MV-4-11 (cell line): ENCODE data around the gene MYBPH.
A peak's percentile ranks its signal among the peaks of the same experiment; 100 is the strongest.

Experiments used
- DNase-seq: peaks from one replicate; lab custom pipeline; 2025; lab: John Stamatoyannopoulos, UW

The MYBPH gene

GRCh38 chr1:203148579-203148978, 27.0 kb downstream of the MYBPH start:
- no peak for DNase-seq

DNA sequence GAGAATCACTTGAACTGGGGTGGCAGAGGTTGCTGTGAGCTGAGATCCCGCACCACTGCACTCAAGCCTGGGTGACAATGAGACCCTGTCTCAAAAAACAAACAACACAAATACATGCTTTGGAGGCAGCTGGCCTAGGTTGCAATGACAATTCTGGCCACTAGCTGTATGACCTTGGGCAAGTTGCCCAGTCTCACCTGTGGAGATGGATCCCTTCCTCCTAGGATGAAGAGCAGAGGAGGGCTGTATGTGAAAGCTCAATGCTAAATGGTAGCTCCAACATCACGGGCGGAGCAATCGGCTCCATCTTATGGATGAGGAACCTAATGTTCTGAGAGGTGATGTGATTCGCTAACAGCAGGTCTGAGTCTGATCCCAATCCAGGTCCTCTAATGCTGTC, 27.5 kb downstream of the MYBPH start:
- no peak for DNase-seq

GRCh38 chr1:203147376-203147775, 28.2 kb downstream of the MYBPH start:
- DNase-seq = no peak

DNA sequence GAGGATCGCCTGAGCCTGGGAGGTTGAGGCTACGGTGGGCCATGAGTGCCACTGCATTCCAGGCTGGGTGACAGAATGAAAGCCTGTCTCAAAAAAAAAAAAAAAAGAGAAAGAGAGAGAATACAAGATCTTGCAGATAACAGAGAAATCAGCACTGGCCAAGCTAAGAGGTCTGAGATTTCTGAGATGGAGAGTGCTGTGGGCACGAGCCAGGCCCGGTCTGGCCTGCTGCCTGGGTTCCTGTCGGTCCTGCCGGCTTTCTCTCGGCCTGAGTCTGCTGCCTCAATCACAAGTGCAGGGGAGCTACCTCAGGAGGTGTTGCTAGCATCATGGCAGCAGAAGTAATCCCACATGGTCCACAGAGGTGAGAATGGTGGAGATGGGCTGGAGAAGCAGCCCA, 29.1 kb downstream of the MYBPH start:
- DNase-seq = no peak

- no peak for DNase-seq
These were observed 29.6 kb downstream of the MYBPH start for GRCh38 chr1:203146042-203146369.

DNA sequence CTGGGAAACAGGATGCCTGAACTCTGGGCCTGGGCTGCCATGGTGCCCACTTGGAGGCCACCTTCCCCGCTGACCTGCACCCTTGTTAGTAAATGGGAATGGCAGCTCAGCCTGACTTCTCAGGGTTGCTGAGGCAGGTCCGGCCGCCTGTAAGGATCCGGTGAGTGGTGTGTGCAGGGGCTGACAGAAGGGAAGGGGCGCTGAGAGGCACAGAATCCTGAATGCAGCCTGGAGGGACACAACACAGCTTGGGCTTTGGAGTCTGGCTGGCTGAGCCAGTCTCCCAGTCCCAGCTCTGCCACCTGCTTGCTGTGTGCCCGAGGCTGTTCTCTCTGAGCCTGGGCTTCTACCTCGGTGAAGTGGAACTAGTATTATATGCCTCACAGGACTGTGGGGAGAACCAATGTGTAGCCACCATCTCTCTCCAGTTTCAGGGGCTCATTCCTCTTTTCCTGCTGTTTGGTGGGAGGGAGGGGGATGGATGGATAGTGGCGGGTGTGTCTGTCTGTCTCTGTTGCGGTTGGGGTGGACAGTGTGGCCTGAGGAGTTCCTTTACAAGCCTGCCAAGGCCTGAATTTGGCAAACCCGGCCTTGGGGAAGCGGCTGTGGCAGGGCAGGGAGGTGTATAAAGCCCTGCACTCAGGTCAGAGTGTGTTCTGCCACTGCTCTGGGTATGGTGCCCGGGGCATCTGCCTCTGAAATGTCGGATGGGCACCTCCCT, 30.1 kb downstream of the MYBPH start:
- no peak for DNase-seq

DNA sequence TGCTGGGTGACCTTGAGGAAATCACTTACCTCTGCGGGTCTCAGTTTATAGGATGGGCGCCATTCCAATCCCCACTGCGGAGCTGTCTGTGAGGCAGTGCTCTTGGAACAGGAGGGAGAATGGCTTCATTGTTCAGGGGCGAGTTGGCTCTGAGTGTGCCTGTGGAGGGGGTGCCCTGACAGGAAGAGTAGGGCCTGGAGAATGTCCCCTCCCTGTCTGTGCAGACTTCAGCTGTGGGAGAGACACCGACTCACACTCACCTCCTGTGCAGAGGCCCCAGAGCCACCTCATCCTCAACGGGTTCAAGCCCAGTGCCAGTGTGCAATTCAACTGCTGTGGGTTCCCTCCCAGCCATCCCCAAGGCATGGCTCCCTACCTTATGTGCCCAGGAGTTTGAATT, 31.0 kb downstream of the MYBPH start:
- no peak for DNase-seq

DNA sequence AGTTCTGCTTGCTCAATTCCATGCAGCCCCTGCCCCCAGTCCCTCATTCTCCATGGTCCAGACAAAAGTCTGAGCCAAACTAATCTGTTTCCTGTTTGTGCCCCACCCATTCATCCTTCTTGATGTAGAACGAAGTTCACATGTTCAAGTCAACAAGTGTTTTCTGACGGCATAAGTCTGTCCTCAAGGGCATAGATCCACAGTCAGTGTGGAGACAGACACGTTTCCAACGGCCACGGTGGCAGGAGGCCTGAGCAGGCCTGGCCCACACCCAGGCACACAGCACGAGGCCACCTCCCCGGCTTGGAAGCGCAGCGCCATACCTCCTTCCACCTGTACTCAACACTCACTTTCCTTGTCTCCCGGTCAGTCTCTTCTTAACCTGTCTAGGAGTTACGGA, 32.0 kb downstream of the MYBPH start:
- no peak for DNase-seq

- DNase-seq = no peak
These were observed 32.8 kb downstream of the MYBPH start for GRCh38 chr1:203142684-203143408.

DNA sequence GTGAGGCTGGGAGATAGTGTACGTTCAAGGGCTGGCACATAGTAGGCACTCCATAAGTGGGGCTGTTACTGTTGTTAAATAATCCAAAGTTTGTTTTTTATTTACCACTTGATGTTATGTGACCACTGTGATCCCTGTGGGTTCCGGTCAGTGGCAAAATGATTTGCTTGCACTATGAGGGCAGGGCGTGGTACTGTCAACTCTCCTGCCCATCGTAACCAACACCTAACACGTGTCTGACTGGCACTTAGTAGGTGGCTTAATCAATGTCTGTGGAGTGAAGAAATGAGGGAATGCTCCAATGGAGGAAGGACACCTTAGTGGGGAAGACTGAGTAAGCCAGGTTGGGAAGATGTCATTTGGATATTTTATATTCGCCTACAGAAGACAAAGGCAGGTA, 33.5 kb downstream of the MYBPH start:
- DNase-seq = no peak

DNA sequence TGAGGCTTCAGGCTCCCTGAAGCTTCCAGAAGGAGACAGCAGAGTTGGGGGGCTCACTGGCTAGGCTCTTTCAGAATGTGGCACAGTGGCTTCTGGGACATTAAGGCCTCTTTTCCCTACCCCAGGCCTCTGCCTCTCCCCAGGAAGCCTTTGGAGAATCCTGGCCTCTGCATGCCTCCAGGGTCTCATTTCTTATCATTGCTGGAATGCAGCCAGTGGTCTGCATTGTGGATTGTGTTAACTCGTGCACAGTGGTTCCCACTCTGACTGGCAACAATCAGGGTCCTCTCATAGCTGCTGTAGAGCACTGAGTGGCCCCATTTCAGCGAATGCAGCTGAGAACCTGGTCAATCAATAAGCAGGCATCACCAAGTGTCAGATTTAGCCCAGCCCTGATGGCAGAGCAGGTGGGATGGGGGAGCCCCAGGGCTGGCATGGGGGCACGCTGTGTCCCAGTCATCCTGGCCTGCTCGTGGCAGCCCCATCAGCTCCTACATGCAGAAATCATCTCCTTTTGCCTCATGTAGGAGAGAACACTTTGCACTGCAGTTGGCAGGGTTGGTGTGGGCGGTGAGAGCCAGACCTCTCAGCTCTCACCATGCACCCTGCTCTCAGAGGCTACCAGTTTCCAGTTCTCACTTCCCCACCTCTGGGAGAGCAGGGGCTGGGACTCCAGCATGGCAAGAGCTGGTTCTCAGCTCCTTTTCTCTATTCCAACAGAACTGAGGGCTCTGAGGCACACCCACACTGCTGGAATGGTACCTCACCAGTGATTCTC, 34.7 kb downstream of the MYBPH start:
- DNase-seq = peak; percentile 45

DNA sequence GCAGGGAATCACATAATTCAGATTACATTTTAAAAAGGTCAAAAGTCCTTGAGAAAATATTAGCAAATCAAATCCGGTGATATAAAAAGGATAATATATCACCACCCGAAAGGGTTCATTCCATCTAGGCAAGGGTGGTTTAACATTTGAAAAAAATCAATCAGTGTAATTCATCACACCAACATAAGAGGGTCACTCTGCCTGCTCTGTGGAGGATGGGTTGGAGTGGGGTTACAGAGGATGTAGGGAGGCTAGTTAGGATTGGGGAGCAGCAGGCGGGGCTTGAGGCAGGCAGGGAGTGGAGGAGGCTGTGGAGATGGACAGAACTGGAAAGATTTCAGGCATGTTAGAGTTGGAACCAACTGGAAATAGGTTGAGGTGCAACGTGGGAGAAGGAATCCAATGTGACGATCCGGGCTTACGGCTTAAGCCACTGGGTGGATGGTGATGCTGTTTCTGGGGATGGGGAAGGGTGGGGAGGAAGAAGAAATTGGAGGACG, 35.6 kb downstream of the MYBPH start:
- no peak for DNase-seq

- DNase-seq = no peak
These were observed 37.6 kb downstream of the MYBPH start for GRCh38 chr1:203138066-203138465.

- DNase-seq = no peak
These were observed 38.3 kb downstream of the MYBPH start for GRCh38 chr1:203137324-203137723.

DNA sequence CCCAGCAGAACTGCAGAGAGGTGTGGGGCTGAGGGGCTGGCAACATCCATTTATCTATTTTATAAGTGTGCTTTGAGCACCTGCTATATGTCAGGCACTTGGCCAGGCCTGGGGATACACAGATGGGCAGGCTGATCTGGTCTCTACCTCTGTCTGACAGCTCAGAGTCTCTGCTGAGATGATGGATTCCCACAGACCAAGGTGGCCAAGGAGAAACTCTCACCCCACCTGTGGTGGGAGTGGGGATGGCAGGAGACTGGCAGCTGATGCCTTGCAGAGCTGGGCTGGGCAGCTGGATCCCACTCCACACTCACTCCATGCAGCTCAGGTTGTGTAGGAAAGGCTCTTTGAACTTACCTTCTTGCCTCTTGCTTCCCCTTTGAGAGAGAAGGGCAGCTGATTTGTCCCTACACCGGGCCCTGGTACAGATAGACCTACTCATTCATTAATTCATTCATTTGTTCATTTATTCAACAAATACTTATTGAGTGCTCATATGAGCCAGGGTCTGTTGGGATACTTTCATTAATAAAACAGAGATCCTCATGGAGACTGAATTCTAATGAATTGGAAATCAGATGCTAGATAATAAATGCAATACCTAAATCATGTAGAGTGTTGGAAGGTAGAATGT, 39.1 kb downstream of the MYBPH start:
- DNase-seq = no peak

DNA sequence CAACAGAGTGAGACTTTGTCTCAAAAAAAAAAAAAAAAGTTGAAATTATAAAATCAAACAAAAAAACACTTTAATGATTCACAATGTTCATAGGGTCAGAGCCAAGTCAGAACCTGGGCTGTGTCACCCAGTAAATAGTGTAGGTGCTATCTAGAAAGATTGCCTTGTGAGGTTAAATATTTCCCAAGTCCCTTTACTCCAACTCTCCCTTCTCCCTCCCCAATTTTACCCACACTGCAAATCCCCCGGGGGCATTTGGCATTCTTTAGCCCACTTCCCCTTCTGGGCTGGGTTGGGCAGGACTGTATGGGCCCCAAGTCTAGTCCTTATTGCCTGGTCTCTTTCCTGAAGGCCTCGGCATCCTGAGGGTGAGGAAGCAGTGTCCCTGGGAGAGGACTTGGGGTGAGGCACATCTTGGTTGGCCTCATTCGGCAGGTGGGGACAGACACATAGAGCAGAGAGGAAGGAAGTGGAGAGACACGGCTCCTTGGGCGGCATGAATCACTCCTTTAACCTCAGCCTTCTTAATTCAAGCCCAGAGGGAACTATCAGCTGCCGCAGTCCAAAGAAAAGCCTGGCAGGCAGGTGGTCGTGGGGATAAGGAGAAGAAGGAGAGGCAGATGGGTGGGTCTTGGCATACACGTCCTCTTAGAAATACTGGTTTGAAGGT, 39.9 kb downstream of the MYBPH start:
- DNase-seq = peak; percentile 72

- peak; percentile 92 for DNase-seq
These were observed 41.5 kb downstream of the MYBPH start for GRCh38 chr1:203133970-203134725.

DNA sequence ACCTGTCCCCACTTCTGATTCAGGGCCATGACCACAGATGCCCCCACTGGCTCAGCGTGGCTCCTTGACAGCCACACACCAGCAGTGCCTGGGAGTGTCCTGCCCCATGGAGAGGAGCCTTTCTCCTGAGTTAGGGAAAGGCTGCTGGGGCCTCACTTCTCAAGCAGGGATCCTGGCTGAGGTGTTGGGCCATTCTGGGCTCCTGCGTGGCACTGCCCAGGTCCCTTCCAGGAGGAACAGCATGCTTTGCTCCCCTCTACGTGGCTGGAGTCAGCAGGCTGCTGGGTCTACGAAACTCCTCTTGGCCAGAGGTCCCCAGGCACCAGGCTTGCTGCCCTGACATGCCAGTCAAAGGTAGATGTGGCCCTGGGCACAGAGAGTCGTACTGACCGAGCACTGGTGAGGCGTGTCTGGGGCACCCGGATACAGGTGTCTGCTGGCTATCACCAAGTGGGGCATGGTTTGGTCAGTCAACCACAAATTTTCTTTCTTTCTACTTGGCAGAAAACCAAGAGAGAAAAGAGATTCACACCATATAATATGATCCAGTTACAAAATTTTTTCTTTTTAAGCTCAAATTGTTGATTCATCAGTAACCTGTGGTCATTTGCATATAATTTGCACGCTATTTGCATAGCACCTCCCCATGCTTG, 44.0 kb downstream of the MYBPH start:
- DNase-seq = no peak

DNA sequence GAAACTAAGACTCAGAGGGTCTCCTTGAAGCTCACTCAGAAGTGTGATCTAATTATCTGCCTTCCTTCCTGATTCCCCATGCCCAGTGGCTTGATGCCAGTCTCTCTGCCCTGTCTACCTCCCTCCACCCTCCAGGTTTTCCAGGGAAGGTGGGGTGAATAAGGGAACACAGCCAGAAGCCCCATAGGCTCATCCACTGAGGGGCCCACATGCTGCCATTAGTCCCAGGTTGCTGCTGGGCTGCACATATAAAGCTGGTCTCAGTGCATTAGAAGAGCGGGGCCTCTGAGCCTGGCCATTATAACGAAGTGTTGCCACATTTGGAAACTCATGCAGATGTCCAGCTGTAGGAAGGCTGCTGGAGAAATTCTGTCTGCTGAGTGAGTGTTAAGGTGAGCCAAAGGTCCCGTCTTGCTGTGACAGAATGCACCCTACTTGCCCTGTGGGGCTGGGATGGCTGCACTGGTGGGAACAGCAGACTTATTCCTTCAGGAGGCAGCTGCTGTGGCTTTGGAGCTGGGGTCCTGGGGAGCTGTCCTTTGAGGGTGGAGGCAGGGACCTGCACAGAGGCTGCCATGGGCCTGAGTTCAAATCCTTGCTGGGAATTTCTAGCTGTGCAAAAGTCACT, 45.2 kb downstream of the MYBPH start:
- DNase-seq = no peak
